GM23338 (cell line): Measurements from ENCODE around the gene RHOA.
"Not testable (repeated sequence)": the region's sequence is repeated elsewhere in the genome, so short reads cannot be mapped to it uniquely, and the experiment has no call there.

Source experiments
- CREB1 ChIP-seq: fragments of 250-450 bp; sonication (Bioruptor Pico); IDR thresholded peaks from 2 replicates; pipeline ENCODE4 v1.5.0; 2020; ENCODE audit warnings: low read depth, mild to moderate bottlenecking, moderate library complexity
- POLR2AphosphoS5 ChIP-seq: IDR thresholded peaks from 2 replicates; pipeline ENCODE4 v1.6.1; 2016; ENCODE audit warnings: antibody characterized with exemption, low read depth
- STAT1 ChIP-seq: IDR thresholded peaks from one replicate; pipeline ENCODE4 v1.6.1; 2016; ENCODE audit warnings: antibody characterized with exemption; ENCODE audit not compliant: unreplicated experiment
- ZNF114 ChIP-seq: fragments of 250-450 bp; sonication (Bioruptor Pico); IDR thresholded peaks from 2 replicates; pipeline ENCODE4 v1.5.0; 2020; ENCODE audit warnings: mild to moderate bottlenecking, moderate library complexity

GRCh38 chr3:49357443-49358216 lies 54.1 kb downstream of the RHOA start:
- not testable (repeated sequence) for TF ChIP-seq STAT1; ZNF114; POLR2AphosphoS5; CREB1 (CRISPR knock-in tag)
